GM18526 (cell line): ENCODE data around the gene PPP1R15B.

Source experiments
- POLR2A ChIP-seq: IDR thresholded peaks from 3 replicates; pipeline ENCODE4 v1.6.1; 2011; ENCODE audit not compliant: insufficient read length; ENCODE audit errors: extremely low read depth

The PPP1R15B gene

DNA sequence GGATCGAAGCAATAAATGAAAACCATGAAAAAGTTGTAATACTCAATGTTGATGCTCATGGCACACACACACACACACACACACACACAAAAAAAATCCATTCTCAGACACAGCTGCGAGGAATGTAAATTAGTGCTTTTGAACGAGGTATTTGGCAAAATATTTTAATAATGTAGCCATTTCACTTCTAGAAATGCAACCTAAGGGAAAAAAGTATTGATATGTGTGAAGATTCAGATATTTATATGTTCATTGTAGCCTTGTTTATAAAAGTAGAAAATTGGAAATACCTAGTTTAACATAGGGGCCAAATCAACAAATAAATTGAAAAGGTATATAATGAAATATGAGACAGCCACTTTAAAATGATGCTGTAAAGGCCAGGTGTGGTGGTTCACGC lies 55.7 kb downstream of the PPP1R15B start:
- TF ChIP-seq POLR2A, result no peak

DNA sequence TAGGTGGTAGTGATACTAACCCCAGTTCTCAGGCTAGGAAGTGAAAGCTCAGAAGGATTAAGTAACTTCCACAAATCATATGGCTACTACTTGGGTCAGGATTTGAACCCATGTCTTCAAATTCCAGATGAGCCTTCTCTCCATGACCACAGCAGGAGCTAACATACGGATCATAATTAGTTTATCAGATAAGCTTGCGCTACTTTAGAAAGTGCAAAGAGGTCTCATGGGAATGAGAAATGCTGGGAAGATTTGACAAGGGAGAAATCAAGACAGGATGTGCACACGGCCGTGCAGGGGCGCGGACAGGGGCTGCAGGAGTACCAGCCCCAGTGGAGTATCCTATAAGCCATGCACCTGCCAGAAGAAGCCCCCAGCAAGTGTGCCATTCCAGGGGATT lies 57.0 kb downstream of the PPP1R15B start:
- no peak for TF ChIP-seq POLR2A
